Measurements from ENCODE around the gene SPTSSA. TPM values are rescaled to one million over a fixed set of nuclear protein-coding genes. Genes with fewer than 3 reads are reported as not detected.

SPTSSA gene
- 9.2 and 16.3 TPM in 2 replicates for total RNA-seq

DNA sequence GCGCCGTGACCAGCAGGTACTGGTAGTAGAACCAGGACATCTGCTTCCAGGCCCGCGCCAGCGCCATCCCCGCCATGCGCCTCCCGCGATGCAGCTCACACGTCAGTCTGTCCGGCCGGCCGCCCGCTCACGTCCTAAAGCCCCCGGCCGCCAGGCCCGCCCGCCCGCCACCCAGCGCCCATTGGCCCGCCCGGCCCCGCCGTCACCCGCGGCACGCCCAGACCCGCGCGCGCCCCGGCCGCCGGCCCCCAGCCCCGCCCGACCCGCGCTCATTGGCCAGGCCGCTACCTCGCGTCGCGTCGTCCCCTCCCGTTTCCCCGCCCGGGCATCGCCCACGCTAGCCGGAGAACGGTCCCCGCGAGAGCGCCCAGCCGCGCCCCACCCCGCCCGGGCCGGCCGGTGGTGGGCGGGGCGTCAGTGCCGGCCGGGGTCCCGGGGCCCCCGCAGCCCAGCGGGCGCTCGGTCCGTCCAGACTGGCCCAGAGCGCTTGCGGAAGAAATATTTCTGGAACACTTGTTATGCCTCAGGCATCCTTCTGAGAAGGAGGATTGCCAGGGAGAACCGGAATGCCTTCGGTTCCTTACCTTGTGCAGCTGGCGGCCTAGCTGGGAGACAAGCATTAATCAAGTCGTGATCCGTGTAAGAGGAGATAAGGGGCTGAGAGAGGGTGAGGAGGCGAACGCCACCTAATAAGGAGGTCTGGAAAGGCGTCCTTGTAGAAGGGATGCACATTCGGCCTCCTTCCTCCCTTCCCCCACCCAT lies at the start of gene SPTSSA:
Gene SPTSSA (minus strand): TSS at position 109 of the 762 bp plus-strand sequence. CDS start 33 bp downstream, at position 76.

Other genes with a start within 250 kb of the SPTSSA start
- 28.9 and 37.1 TPM in 2 replicates for gene EAPP, start 77.5 kb upstream of the SPTSSA start, total RNA-seq
- 84.4 and 102 TPM in 2 replicates for gene SNX6, start 167.9 kb upstream of the SPTSSA start, total RNA-seq

Data from smooth muscle cell of the pulmonary artery (primary cell).